SU-DHL-6 (cell line): ENCODE results near the gene SGCG.

Experiments used
- H2AFZ ChIP-seq: fragments of 200-600 bp; sonication (generic); 2 replicates; pipeline ENCODE4 v1.6.1; 2014; ENCODE audit warnings: low read depth, mild to moderate bottlenecking, moderate library complexity, mixed read lengths, antibody characterized with exemption, low read length; ENCODE audit not compliant: severe bottlenecking
- H3F3A ChIP-seq: fragments of 200-600 bp; shearing (Covaris generic); 2 replicates; pipeline ENCODE4 v1.6.0; 2016; ENCODE audit warnings: antibody characterized with exemption, mild to moderate bottlenecking; ENCODE audit not compliant: insufficient read depth
- H3K27ac ChIP-seq: fragments of 200-600 bp; sonication (generic); 2 replicates; pipeline ENCODE4 v1.5.1; 2016; ENCODE audit warnings: low read depth, mild to moderate bottlenecking, low read length, moderate library complexity, mixed read lengths
- H3K27me3 ChIP-seq: fragments of 200-600 bp; sonication (generic), shearing (Covaris generic); 2 replicates; pipeline ENCODE4 v1.6.0; 2014; ENCODE audit warnings: mild to moderate bottlenecking, low read length
- H3K36me3 ChIP-seq: fragments of 200-600 bp; sonication (generic); 2 replicates; pipeline ENCODE4 v1.6.1; 2014; ENCODE audit warnings: mild to moderate bottlenecking, low read length, mixed read lengths
- H3K4me2 ChIP-seq: fragments of 300-600, 200-600 bp; shearing (Covaris generic), sonication (generic); 2 replicates; pipeline ENCODE4 v1.6.0; 2014; ENCODE audit warnings: low read length, low read depth, mild to moderate bottlenecking; ENCODE audit not compliant: poor library complexity, severe bottlenecking
- H3K4me3 ChIP-seq: fragments of 200-600 bp; sonication (generic); 2 replicates; pipeline ENCODE4 v1.5.1; 2014; ENCODE audit warnings: antibody characterized with exemption, low read length, mild to moderate bottlenecking, mixed read lengths; ENCODE audit not compliant: insufficient read depth, poor library complexity, severe bottlenecking
- H3K79me2 ChIP-seq: fragments of 200-600 bp; sonication (generic); 2 replicates; pipeline ENCODE4 v1.6.1; 2014; ENCODE audit warnings: mild to moderate bottlenecking, low read length, moderate library complexity; ENCODE audit not compliant: insufficient read depth
- H3K9ac ChIP-seq: fragments of 200-600 bp; sonication (generic); 2 replicates; pipeline ENCODE4 v1.7.0; 2014; ENCODE audit warnings: mild to moderate bottlenecking, low read length
- H3K9me2 ChIP-seq: fragments of 200-600 bp; sonication (generic); replicated peaks from 2 replicates; pipeline ENCODE4 v1.6.1; 2014; ENCODE audit warnings: low read length; ENCODE audit not compliant: insufficient read depth
- H3K9me3 ChIP-seq: fragments of 200-600 bp; sonication (generic); 2 replicates; pipeline ENCODE4 v1.6.1; 2014; ENCODE audit warnings: low read length, mixed read lengths; ENCODE audit not compliant: insufficient read depth
- H4K20me1 ChIP-seq: fragments of 200-600 bp; sonication (generic); 2 replicates; pipeline ENCODE4 v1.6.1; 2014; ENCODE audit warnings: low read depth, mild to moderate bottlenecking, antibody characterized with exemption, low read length, moderate library complexity, mixed read lengths
- EZH2phosphoT487 ChIP-seq: fragments of 200-600 bp; sonication (generic), shearing (Covaris generic); conservative IDR thresholded peaks from 2 replicates; pipeline ENCODE4 v1.6.1; 2018; ENCODE audit warnings: mild to moderate bottlenecking, antibody characterized with exemption, low read length, moderate library complexity, mixed read lengths
- TF ChIP-seq, protein P1 (sequence below): fragments of 200-600 bp; sonication (generic); IDR thresholded peaks from one replicate; pipeline ENCODE4 v1.5.1; 2017; ENCODE audit warnings: antibody characterized with exemption, mild to moderate bottlenecking, low read length, moderate library complexity; ENCODE audit not compliant: insufficient read depth, poor library complexity, severe bottlenecking

The SGCG gene, protein sequence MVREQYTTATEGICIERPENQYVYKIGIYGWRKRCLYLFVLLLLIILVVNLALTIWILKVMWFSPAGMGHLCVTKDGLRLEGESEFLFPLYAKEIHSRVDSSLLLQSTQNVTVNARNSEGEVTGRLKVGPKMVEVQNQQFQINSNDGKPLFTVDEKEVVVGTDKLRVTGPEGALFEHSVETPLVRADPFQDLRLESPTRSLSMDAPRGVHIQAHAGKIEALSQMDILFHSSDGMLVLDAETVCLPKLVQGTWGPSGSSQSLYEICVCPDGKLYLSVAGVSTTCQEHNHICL

DNA sequence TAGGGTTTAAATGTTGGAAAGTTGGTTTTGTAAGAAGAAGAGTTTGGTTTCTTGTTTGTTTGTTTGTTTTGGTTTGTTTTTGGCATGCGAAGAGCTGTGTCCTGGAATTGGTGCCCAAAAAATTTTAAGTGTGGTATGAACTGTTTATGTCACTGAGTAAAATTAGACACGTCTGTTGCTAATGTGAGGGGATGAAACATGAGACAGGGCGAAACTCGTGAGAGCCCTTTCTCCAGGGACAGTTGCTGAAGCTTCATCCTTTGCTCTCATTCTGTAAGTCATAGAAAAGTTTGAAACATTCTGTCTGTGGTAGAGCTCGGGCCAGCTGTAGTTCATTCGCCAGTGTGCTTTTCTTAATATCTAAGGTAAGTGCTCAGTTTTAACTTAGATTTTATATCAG lies at the start of gene SGCG:
Gene SGCG (plus strand): TSS at position 269 of the 400 bp plus-strand sequence. CDS start 22,716 bp downstream, outside the sequence.
- Histone ChIP-seq H3K4me2 (no peak within 1 kb of the TSS), H3K9ac (no peak within 1 kb of the TSS), H3K4me3 (no peak within 1 kb of the TSS), H3K27me3 (no peaks in the 10 kb centered on the region), H3K36me3 (no peaks in the 10 kb centered on the region), H3K79me2 (no peaks in the 10 kb centered on the region), H3K27ac (no peak within 1 kb of the TSS), H3F3A (no peaks in the 10 kb centered on the region), H3K9me2 (no peaks in the 10 kb centered on the region), H2AFZ (no peak within 1 kb of the TSS), H4K20me1 (no peaks in the 10 kb centered on the region), H3K9me3 (no peaks in the 10 kb centered on the region)
- no peak for TF ChIP-seq EZH2phosphoT487
- TF ChIP-seq, protein P1, sequence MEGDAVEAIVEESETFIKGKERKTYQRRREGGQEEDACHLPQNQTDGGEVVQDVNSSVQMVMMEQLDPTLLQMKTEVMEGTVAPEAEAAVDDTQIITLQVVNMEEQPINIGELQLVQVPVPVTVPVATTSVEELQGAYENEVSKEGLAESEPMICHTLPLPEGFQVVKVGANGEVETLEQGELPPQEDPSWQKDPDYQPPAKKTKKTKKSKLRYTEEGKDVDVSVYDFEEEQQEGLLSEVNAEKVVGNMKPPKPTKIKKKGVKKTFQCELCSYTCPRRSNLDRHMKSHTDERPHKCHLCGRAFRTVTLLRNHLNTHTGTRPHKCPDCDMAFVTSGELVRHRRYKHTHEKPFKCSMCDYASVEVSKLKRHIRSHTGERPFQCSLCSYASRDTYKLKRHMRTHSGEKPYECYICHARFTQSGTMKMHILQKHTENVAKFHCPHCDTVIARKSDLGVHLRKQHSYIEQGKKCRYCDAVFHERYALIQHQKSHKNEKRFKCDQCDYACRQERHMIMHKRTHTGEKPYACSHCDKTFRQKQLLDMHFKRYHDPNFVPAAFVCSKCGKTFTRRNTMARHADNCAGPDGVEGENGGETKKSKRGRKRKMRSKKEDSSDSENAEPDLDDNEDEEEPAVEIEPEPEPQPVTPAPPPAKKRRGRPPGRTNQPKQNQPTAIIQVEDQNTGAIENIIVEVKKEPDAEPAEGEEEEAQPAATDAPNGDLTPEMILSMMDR = no peak

DNA sequence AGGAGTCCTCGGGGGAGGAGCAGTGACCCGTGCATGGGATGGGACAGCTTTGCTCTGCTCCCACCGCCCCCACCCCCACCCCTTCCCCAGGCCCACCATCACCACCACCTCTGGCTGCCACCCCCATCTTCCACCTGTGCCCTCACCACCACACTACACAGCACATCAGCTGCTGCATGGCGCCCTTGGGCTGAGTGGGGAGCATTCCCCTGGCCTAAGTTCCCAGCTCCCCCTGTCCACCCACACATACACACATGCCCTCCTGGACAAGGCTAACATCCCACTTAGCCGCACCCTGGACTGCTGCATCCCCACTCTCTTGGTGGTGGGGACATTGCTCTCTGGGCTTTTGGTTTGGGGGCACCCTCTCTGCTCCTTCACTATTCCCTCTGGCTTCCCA lies 46.2 kb upstream of the SGCG start:
- Histone ChIP-seq H3K36me3 (no peaks in the 10 kb centered on the region), H3K4me2 (no peak overlapping the region), H4K20me1 (no peaks in the 10 kb centered on the region), H3K27ac (no peak overlapping the region), H3K9ac (no peak overlapping the region), H3K27me3 (no peaks in the 10 kb centered on the region), H3K9me2 (no peaks in the 10 kb centered on the region), H2AFZ (no peak overlapping the region), H3K79me2 (no peaks in the 10 kb centered on the region), H3F3A (no peaks in the 10 kb centered on the region), H3K9me3 (no peaks in the 10 kb centered on the region), H3K4me3 (no peak overlapping the region)
- no peak for TF ChIP-seq EZH2phosphoT487
- TF ChIP-seq, protein P1 = no peak

DNA sequence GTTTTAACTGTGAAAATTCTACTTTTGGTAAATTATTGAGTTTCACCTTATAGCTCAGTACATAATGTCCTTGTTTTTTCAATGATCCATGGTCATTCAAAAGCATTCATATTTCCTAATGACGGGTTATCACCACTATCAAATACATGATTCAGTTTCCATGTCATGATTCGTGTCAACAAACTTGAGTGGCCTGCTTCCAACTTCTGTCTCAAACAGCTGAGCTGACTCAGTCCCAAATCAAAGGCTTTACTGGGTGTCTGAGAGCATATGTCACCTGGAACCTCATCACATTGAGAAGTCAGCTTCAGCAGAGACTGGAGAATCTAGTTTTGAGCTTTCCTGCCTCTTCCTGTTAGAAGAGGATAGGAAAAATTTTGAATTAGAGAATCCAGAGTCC lies 40.3 kb upstream of the SGCG start:
- Histone ChIP-seq H3K9me2 (no peaks in the 10 kb centered on the region), H3K9ac (no peak overlapping the region), H4K20me1 (no peaks in the 10 kb centered on the region), H3K4me3 (no peak overlapping the region), H2AFZ (no peak overlapping the region), H3F3A (no peaks in the 10 kb centered on the region), H3K27ac (no peak overlapping the region), H3K9me3 (no peaks in the 10 kb centered on the region), H3K4me2 (no peak overlapping the region), H3K36me3 (no peaks in the 10 kb centered on the region), H3K79me2 (no peaks in the 10 kb centered on the region), H3K27me3 (no peaks in the 10 kb centered on the region)
- TF ChIP-seq, protein P1 = no peak
- TF ChIP-seq EZH2phosphoT487 = no peak
